GM12878 (cell line): Measurements from ENCODE around the gene LPIN1. TPM values are rescaled to one million over a fixed set of nuclear protein-coding genes. Genes with fewer than 3 reads are reported as not detected.

Source experiments
- ASH2L ChIP-seq: fragments of 300-600, 200-600 bp; sonication (generic); IDR thresholded peaks from 2 replicates; pipeline ENCODE4 v1.6.1; 2017; ENCODE audit warnings: low read depth, mild to moderate bottlenecking, borderline replicate concordance
- BMI1 ChIP-seq: fragments of 450-650 bp; IDR thresholded peaks from 2 replicates; pipeline ENCODE4 v1.6.1; 2016; ENCODE audit warnings: mild to moderate bottlenecking, moderate library complexity, borderline replicate concordance
- E2F4 ChIP-seq: IDR thresholded peaks from 2 replicates; pipeline ENCODE4 v1.6.1; 2012; ENCODE audit warnings: low read depth, low read length, improper control_type of control experiment
- ETV6 ChIP-seq, 2 experiments: fragments of 450-650 bp in 1 of 2; IDR thresholded peaks in 1 of 2; conservative IDR thresholded peaks in 1 of 2; 2 replicates each; pipeline ENCODE4 v1.6.1; 2014; ENCODE audit warnings: antibody characterized with exemption in 1 of 2, borderline replicate concordance in 1 of 2, low read depth in 1 of 2, mild to moderate bottlenecking in 1 of 2, moderate library complexity in 1 of 2
- EZH2 ChIP-seq: IDR thresholded peaks from 2 replicates; pipeline ENCODE4 v1.6.1; 2012; ENCODE audit warnings: low read depth, mild to moderate bottlenecking, control low read depth, inconsistent platforms, low read length, borderline replicate concordance; ENCODE audit not compliant: control insufficient read depth
- FOS ChIP-seq: IDR thresholded peaks from 3 replicates; pipeline ENCODE4 v1.6.1; 2011; ENCODE audit warnings: borderline replicate concordance; ENCODE audit not compliant: insufficient read length; ENCODE audit errors: extremely low read depth
- FOXK2 ChIP-seq: fragments of 450-650 bp; IDR thresholded peaks from 2 replicates; pipeline ENCODE4 v1.6.1; 2017; ENCODE audit warnings: mild to moderate bottlenecking, moderate library complexity
- HDGF ChIP-seq: fragments of 450-650 bp; IDR thresholded peaks from 2 replicates; pipeline ENCODE4 v1.6.1; 2016; ENCODE audit warnings: antibody characterized with exemption
- LARP7 ChIP-seq: fragments of 450-650 bp; IDR thresholded peaks from 2 replicates; pipeline ENCODE4 v1.6.1; 2017; ENCODE audit warnings: mild to moderate bottlenecking
- MYC ChIP-seq: IDR thresholded peaks from 2 replicates; pipeline ENCODE4 v1.6.1; 2011; ENCODE audit warnings: mild to moderate bottlenecking, low read length, moderate library complexity, inconsistent platforms; ENCODE audit not compliant: insufficient read depth, insufficient replicate concordance, insufficient read length, severe bottlenecking
- NFIC ChIP-seq: IDR thresholded peaks from 2 replicates; pipeline ENCODE4 v1.6.1; 2012; ENCODE audit warnings: low read depth, mild to moderate bottlenecking, inconsistent platforms, low read length, moderate library complexity
- NFYB ChIP-seq: IDR thresholded peaks from 2 replicates; pipeline ENCODE4 v1.6.1; 2011; ENCODE audit warnings: low read depth, mild to moderate bottlenecking, low read length, improper control_type of control experiment, moderate library complexity; ENCODE audit not compliant: insufficient read depth
- NR2C1 ChIP-seq: fragments of 450-650 bp; IDR thresholded peaks from 2 replicates; pipeline ENCODE4 v1.6.1; 2017; ENCODE audit warnings: antibody characterized with exemption, mild to moderate bottlenecking, moderate library complexity
- PBX3 ChIP-seq: IDR thresholded peaks from 2 replicates; pipeline ENCODE4 v1.6.1; 2011; ENCODE audit warnings: mild to moderate bottlenecking, low read depth, low read length, moderate library complexity; ENCODE audit not compliant: insufficient replicate concordance
- PRDM15 ChIP-seq: fragments of 450-650 bp; formaldehyde crosslinking; IDR thresholded peaks from 2 replicates; pipeline ENCODE4 v1.4.0; 2020; ENCODE audit warnings: mild to moderate bottlenecking, moderate library complexity
- RAD51 ChIP-seq: fragments of 450-650 bp; IDR thresholded peaks from 2 replicates; pipeline ENCODE4 v1.6.1; 2016; ENCODE audit warnings: moderate library complexity, mild to moderate bottlenecking, inconsistent platforms
- SRF ChIP-seq, 2 experiments: IDR thresholded peaks; 2 replicates each; pipeline ENCODE4 v1.6.1; 2011; ENCODE audit warnings: low read depth in 2 of 2, low read length in 2 of 2, mild to moderate bottlenecking in 1 of 2, moderate library complexity in 1 of 2
- SUPT20H ChIP-seq: IDR thresholded peaks from 2 replicates; pipeline ENCODE4 v1.6.1; 2011; ENCODE audit warnings: low read depth, mild to moderate bottlenecking, low read length, moderate library complexity, borderline replicate concordance; ENCODE audit not compliant: control insufficient read depth
- USF2 ChIP-seq: IDR thresholded peaks from 2 replicates; pipeline ENCODE4 v1.6.1; 2011; ENCODE audit warnings: low read depth, low read length, improper control_type of control experiment, borderline replicate concordance
- YY1 ChIP-seq: IDR thresholded peaks from 2 replicates; pipeline ENCODE4 v1.6.1; 2011; ENCODE audit warnings: low read depth, mild to moderate bottlenecking, low read length
- ZNF217 ChIP-seq: fragments of 450-650 bp; IDR thresholded peaks from 2 replicates; pipeline ENCODE4 v1.6.1; 2017; ENCODE audit warnings: antibody characterized with exemption, mild to moderate bottlenecking
- ZNF24 ChIP-seq: fragments of 450-650 bp; IDR thresholded peaks from 2 replicates; pipeline ENCODE4 v1.6.1; 2017; ENCODE audit warnings: antibody characterized with exemption, mild to moderate bottlenecking
- polyA plus RNA-seq, 11 experiments: library from polyadenylated mRNA; depleted of rRNA in 4 of 11; unstranded in 6 of 11; stranded (reverse) in 5 of 11; fragments of >200 nt; fragmentation: Nextera tagmentation in 4 of 11; fragmentation: Illumina TruSeq in 1 of 11; extraction: Ambion mirVana in 4 of 11; extraction: Trizol in 1 of 11; gene quantifications; 1 replicate in 1 of 11; 2 replicates in 10 of 11; pipeline versions ENCODE4 v1.2.1 to v1.2.3, GENCODE V29; 2011 to 2016; ENCODE audit warnings: inconsistent platforms in 2 of 11, missing spikeins in 2 of 11, low read depth in 1 of 11
- total RNA-seq, 4 experiments: library from RNA; depleted of rRNA in 3 of 4; stranded (reverse); fragments of >200 nt in 3 of 4; fragmentation: Illumina TruSeq in 1 of 4; extraction: Trizol in 1 of 4; gene quantifications; 2 replicates each; pipeline versions ENCODE4 v1.2.1 to v1.2.3, GENCODE V29; 2013 to 2021
- TF ChIP-seq, protein P1 (sequence below): fragments of 450-650 bp; IDR thresholded peaks from 2 replicates; pipeline ENCODE4 v1.6.1; 2014; ENCODE audit warnings: mild to moderate bottlenecking

Gene LPIN1
- total and polyA plus RNA-seq, 10 of the 15 experiments (the other 5 are each of a cell fraction or from before 2014, with no cell fraction given): 18.8 to 82.5 (median 50.3) TPM

GRCh38 chr2:11753452-11753885, 7.0 kb downstream of the LPIN1 start (continued):
- no peak for TF ChIP-seq E2F4
- peak; percentile 81 for TF ChIP-seq PBX3
- TF ChIP-seq ETV6 (conservative IDR thresholded peaks at IDR 0.05 in 1 of 2, IDR thresholded peaks at IDR 0.05 in 1 of 2; ENCODE audit: borderline replicate concordance in 1 of 2, low read depth in 1 of 2): peak in 1 of 2 experiments; percentile 97; a peak in 2 of 4 replicates
- TF ChIP-seq RAD51: 0 out of 2 replicates have a peak, but pooled peaks have one; percentile 43
- TF ChIP-seq SRF (IDR thresholded peaks at IDR 0.05; ENCODE audit: low read depth in 2 of 2, low read length in 2 of 2): no peak
- no peak for TF ChIP-seq USF2
- TF ChIP-seq FOXK2: no peak
- TF ChIP-seq, protein P1, sequence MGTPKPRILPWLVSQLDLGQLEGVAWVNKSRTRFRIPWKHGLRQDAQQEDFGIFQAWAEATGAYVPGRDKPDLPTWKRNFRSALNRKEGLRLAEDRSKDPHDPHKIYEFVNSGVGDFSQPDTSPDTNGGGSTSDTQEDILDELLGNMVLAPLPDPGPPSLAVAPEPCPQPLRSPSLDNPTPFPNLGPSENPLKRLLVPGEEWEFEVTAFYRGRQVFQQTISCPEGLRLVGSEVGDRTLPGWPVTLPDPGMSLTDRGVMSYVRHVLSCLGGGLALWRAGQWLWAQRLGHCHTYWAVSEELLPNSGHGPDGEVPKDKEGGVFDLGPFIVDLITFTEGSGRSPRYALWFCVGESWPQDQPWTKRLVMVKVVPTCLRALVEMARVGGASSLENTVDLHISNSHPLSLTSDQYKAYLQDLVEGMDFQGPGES: no peak
- TF ChIP-seq NFYB: no peak
- no peak for TF ChIP-seq EZH2
- peak; percentile 44; the same call in 1 of the 2 replicates for TF ChIP-seq ZNF217
- no peak for TF ChIP-seq MYC
- TF ChIP-seq NFIC: peak; percentile 97
- no peak for TF ChIP-seq NR2C1
- TF ChIP-seq SUPT20H: no peak
- TF ChIP-seq HDGF: no peak
- peak; percentile 47; the same call in 1 of the 2 replicates for TF ChIP-seq BMI1
- TF ChIP-seq ASH2L: no peak
- peak; percentile 41; the same call in 1 of the 2 replicates for TF ChIP-seq ZNF24
- TF ChIP-seq LARP7: no peak
- no peak for TF ChIP-seq PRDM15
- TF ChIP-seq YY1: 0 out of 2 replicates have a peak, but pooled peaks have one; percentile 11
- no peak for TF ChIP-seq FOS
